Measurements from ENCODE around the gene RIPPLY2.

Gene RIPPLY2

GRCh38 chr6:83867043-83867442 lies 13.9 kb downstream of the RIPPLY2 start:
- TF ChIP-seq FOXP2 (optimal IDR thresholded peaks at IDR 0.05; ENCODE audit: control extremely low read depth, extremely low read length, insufficient read depth) (no peak), EZH2 (IDR thresholded peaks at IDR 0.05) (no peak), POLR2AphosphoS5 (IDR thresholded peaks at IDR 0.05; ENCODE audit: borderline replicate concordance, low read depth, low read length) (no peak)
- DNase-seq (ENCODE audit: low read depth, low spot score), result no peak
- Histone ChIP-seq H3K27ac (no peak overlapping the region), H3K9me3 (ENCODE audit: low read depth, low read length) (no peaks in the 10 kb centered on the region), H3K4me3 (no peak overlapping the region), H3K9ac (ENCODE audit: insufficient read length) (no peak overlapping the region), H3K36me3 (ENCODE audit: insufficient read depth, low read length) (peaks cover 13% of the 10 kb centered on the region)

- TF ChIP-seq POLR2AphosphoS5 (IDR thresholded peaks at IDR 0.05; ENCODE audit: borderline replicate concordance, low read depth, low read length) (no peak), EZH2 (IDR thresholded peaks at IDR 0.05) (no peak), FOXP2 (optimal IDR thresholded peaks at IDR 0.05; ENCODE audit: control extremely low read depth, extremely low read length, insufficient read depth) (no peak)
- Histone ChIP-seq H3K27ac (no peak overlapping the region), H3K4me3 (no peak overlapping the region), H3K9me3 (ENCODE audit: low read depth, low read length) (no peaks in the 10 kb centered on the region), H3K9ac (ENCODE audit: insufficient read length) (no peak overlapping the region), H3K36me3 (ENCODE audit: insufficient read depth, low read length) (peaks cover 13% of the 10 kb centered on the region)
- no peak for DNase-seq (ENCODE audit: low read depth, low spot score)
These were observed 14.5 kb downstream of the RIPPLY2 start for GRCh38 chr6:83867527-83868161.

- Histone ChIP-seq H3K9ac (ENCODE audit: insufficient read length) (no peak overlapping the region), H3K9me3 (ENCODE audit: low read depth, low read length) (no peaks in the 10 kb centered on the region), H3K36me3 (ENCODE audit: insufficient read depth, low read length) (peaks cover 13% of the 10 kb centered on the region), H3K4me3 (no peak overlapping the region), H3K27ac (no peak overlapping the region)
- TF ChIP-seq FOXP2 (optimal IDR thresholded peaks at IDR 0.05; ENCODE audit: control extremely low read depth, extremely low read length, insufficient read depth) (no peak), POLR2AphosphoS5 (IDR thresholded peaks at IDR 0.05; ENCODE audit: borderline replicate concordance, low read depth, low read length) (no peak), EZH2 (IDR thresholded peaks at IDR 0.05) (no peak)
- DNase-seq (ENCODE audit: low read depth, low spot score), result no peak
These were observed 15.5 kb downstream of the RIPPLY2 start for GRCh38 chr6:83868639-83869038.

GRCh38 chr6:83870649-83871048 lies 17.5 kb downstream of the RIPPLY2 start:
- H3K4me3 ChIP-seq, result no peak overlapping the region
- TF ChIP-seq POLR2AphosphoS5 (IDR thresholded peaks at IDR 0.05; ENCODE audit: borderline replicate concordance, low read depth, low read length), result no peak
- no peak for TF ChIP-seq EZH2 (IDR thresholded peaks at IDR 0.05)
- no peak for TF ChIP-seq FOXP2 (optimal IDR thresholded peaks at IDR 0.05; ENCODE audit: control extremely low read depth, extremely low read length, insufficient read depth)
- no peak for DNase-seq (ENCODE audit: low read depth, low spot score)
- H3K9me3 ChIP-seq (ENCODE audit: low read depth, low read length), result no peaks in the 10 kb centered on the region
- no peak overlapping the region for H3K27ac ChIP-seq
- H3K36me3 ChIP-seq (ENCODE audit: insufficient read depth, low read length), result peaks cover 13% of the 10 kb centered on the region
- no peak overlapping the region for H3K9ac ChIP-seq (ENCODE audit: insufficient read length)

DNA sequence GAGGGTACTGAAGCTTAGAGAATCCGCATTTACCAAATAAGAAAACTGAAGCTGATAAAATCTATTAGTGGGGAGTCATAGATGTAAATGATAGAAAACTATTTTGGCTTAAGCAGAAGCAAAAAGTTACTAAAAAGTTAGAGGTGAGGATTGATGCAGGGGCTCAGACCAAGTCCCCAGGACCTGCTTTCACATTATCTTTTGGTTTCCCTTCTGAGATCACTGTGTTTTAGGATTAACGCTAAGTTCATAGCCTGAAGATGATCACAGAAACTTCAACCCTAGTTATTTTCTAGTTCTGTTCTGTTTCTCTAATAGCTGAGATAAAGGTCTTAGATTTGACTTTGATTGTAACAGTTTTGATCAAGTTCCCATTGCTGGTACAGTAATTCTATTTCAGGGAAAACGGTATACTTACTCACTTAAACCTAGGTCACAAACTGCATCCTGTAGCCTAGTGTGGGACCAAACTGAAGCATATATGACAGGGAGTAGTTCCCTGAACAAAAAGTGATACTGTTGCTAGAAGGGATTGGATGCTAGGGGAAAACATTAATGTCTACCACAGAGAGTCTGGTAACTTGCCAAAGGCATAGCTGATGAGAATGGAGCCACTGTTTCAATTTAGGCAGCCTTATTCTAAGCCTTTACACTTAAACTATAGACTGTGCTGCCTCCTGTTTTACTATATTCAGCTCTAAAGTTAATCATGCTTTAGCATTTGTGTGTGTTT lies 19.4 kb downstream of the RIPPLY2 start:
- no peak for DNase-seq (ENCODE audit: low read depth, low spot score)
- peaks cover 4% of the 10 kb centered on the region for H3K36me3 ChIP-seq (ENCODE audit: insufficient read depth, low read length)
- no peak overlapping the region for H3K27ac ChIP-seq
- H3K9me3 ChIP-seq (ENCODE audit: low read depth, low read length), result no peaks in the 10 kb centered on the region
- H3K4me3 ChIP-seq, result no peak overlapping the region
- TF ChIP-seq EZH2 (IDR thresholded peaks at IDR 0.05) (no peak), FOXP2 (optimal IDR thresholded peaks at IDR 0.05; ENCODE audit: control extremely low read depth, extremely low read length, insufficient read depth) (no peak), POLR2AphosphoS5 (IDR thresholded peaks at IDR 0.05; ENCODE audit: borderline replicate concordance, low read depth, low read length) (no peak)
- H3K9ac ChIP-seq (ENCODE audit: insufficient read length), result no peak overlapping the region

GRCh38 chr6:83873869-83874268 lies 20.7 kb downstream of the RIPPLY2 start:
- Histone ChIP-seq H3K9ac (ENCODE audit: insufficient read length) (no peak overlapping the region), H3K4me3 (no peak overlapping the region), H3K9me3 (ENCODE audit: low read depth, low read length) (no peaks in the 10 kb centered on the region), H3K27ac (no peak overlapping the region), H3K36me3 (ENCODE audit: insufficient read depth, low read length) (no peaks in the 10 kb centered on the region)
- no peak for DNase-seq (ENCODE audit: low read depth, low spot score)
- TF ChIP-seq EZH2 (IDR thresholded peaks at IDR 0.05) (no peak), FOXP2 (optimal IDR thresholded peaks at IDR 0.05; ENCODE audit: control extremely low read depth, extremely low read length, insufficient read depth) (no peak), POLR2AphosphoS5 (IDR thresholded peaks at IDR 0.05; ENCODE audit: borderline replicate concordance, low read depth, low read length) (no peak)

GRCh38 chr6:83875843-83876242 lies 22.7 kb downstream of the RIPPLY2 start:
- TF ChIP-seq FOXP2 (optimal IDR thresholded peaks at IDR 0.05; ENCODE audit: control extremely low read depth, extremely low read length, insufficient read depth) (no peak), EZH2 (IDR thresholded peaks at IDR 0.05) (no peak), POLR2AphosphoS5 (IDR thresholded peaks at IDR 0.05; ENCODE audit: borderline replicate concordance, low read depth, low read length) (no peak)
- Histone ChIP-seq H3K9ac (ENCODE audit: insufficient read length) (no peak overlapping the region), H3K36me3 (ENCODE audit: insufficient read depth, low read length) (no peaks in the 10 kb centered on the region), H3K9me3 (ENCODE audit: low read depth, low read length) (no peaks in the 10 kb centered on the region), H3K4me3 (no peak overlapping the region), H3K27ac (no peak overlapping the region)
- no peak for DNase-seq (ENCODE audit: low read depth, low spot score)

- TF ChIP-seq EZH2 (IDR thresholded peaks at IDR 0.05), result no peak
- no peak for TF ChIP-seq POLR2AphosphoS5 (IDR thresholded peaks at IDR 0.05; ENCODE audit: borderline replicate concordance, low read depth, low read length)
- TF ChIP-seq FOXP2 (optimal IDR thresholded peaks at IDR 0.05; ENCODE audit: control extremely low read depth, extremely low read length, insufficient read depth), result no peak
- no peak overlapping the region for H3K27ac ChIP-seq
- no peaks in the 10 kb centered on the region for H3K36me3 ChIP-seq (ENCODE audit: insufficient read depth, low read length)
- H3K4me3 ChIP-seq, result no peak overlapping the region
- no peak overlapping the region for H3K9ac ChIP-seq (ENCODE audit: insufficient read length)
- no peak for DNase-seq (ENCODE audit: low read depth, low spot score)
- H3K9me3 ChIP-seq (ENCODE audit: low read depth, low read length), result no peaks in the 10 kb centered on the region
These were observed 25.9 kb downstream of the RIPPLY2 start for GRCh38 chr6:83878902-83879644.
